ENCODE measurements around the gene KDM3A. TPM values are rescaled to one million over a fixed set of nuclear protein-coding genes. Genes with fewer than 3 reads are reported as not detected.

The KDM3A gene
- polyA plus RNA-seq, 1 of the 3 experiments (the other 2 are of a cell fraction) = 13.7 TPM

- no peak overlapping the region for H2AFZ ChIP-seq (ENCODE audit: low read depth)
- no peaks in the 10 kb centered on the region; a peak in 2 of 4 replicates for H3K4me1 ChIP-seq (ENCODE audit: control insufficient read depth in 1 of 2, insufficient read depth in 2 of 2, low read depth in 1 of 2, low read length in 1 of 2)
- no peaks in the 10 kb centered on the region for H4K20me1 ChIP-seq (ENCODE audit: insufficient read depth)
- no peaks in the 10 kb centered on the region for H3K9me3 ChIP-seq
- no peak overlapping the region for H3K4me2 ChIP-seq
- peaks cover 26 to 78% of the 10 kb centered on the region in 2 experiments for H3K36me3 ChIP-seq (replicated peaks in 1 of 2; ENCODE audit: control insufficient read depth in 1 of 2, insufficient read depth in 2 of 2, low read length in 1 of 2)
- CTCF ChIA-PET = no interaction called here
- H3K9me2 ChIP-seq = no peaks in the 10 kb centered on the region
- TF ChIP-seq MEF2A (IDR thresholded peaks at IDR 0.05; ENCODE audit: borderline replicate concordance, low read depth) (no peak), MXI1 (IDR thresholded peaks at IDR 0.05; ENCODE audit: low read depth, low read length) (no peak), FOXJ3 (CRISPR knock-in tag; IDR thresholded peaks at IDR 0.05) (no peak), RFX5 (IDR thresholded peaks at IDR 0.05; ENCODE audit: low read length) (no peak), ELF1 (IDR thresholded peaks at IDR 0.05) (no peak), NFIC (IDR thresholded peaks at IDR 0.05; ENCODE audit: borderline replicate concordance) (no peak)
- TF ChIP-seq, protein P1, sequence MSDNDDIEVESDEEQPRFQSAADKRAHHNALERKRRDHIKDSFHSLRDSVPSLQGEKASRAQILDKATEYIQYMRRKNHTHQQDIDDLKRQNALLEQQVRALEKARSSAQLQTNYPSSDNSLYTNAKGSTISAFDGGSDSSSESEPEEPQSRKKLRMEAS (IDR thresholded peaks at IDR 0.05; ENCODE audit: low read depth) = no peak
- no peak for DNase-seq
- no peak overlapping the region for H3K4me3 ChIP-seq (ENCODE audit: low read depth in 2 of 2, low read length in 1 of 2)
- H3K27ac ChIP-seq (ENCODE audit: low read depth in 2 of 2, low read length in 1 of 2) = no peak overlapping the region
- POLR2A ChIA-PET = no interaction called here
- no peak overlapping the region for H3K9ac ChIP-seq
- WGBS (ENCODE audit: low lambda C conversion rate) = 87% methylated on average over 3 of the region's 3 CpGs
- no peaks in the 10 kb centered on the region for H3K27me3 ChIP-seq (ENCODE audit: insufficient read depth)
- no peaks in the 10 kb centered on the region for H3K79me2 ChIP-seq (ENCODE audit: insufficient read depth)
- no peaks in the 10 kb centered on the region for H3F3A ChIP-seq (replicated peaks; ENCODE audit: insufficient read depth)
These were observed 57.5 kb downstream of the KDM3A start for GRCh38 chr2:86498468-86499260.

- Histone ChIP-seq H3K9ac (no peak overlapping the region), H4K20me1 (ENCODE audit: insufficient read depth) (no peaks in the 10 kb centered on the region), H3K9me2 (no peaks in the 10 kb centered on the region), H3K4me2 (no peak overlapping the region), H3K9me3 (no peaks in the 10 kb centered on the region), H3K27me3 (ENCODE audit: insufficient read depth) (no peaks in the 10 kb centered on the region), H3K4me3 (ENCODE audit: low read depth in 2 of 2, low read length in 1 of 2) (no peak overlapping the region), H3K4me1 (ENCODE audit: control insufficient read depth in 1 of 2, insufficient read depth in 2 of 2, low read depth in 1 of 2, low read length in 1 of 2) (no peaks in the 10 kb centered on the region; a peak in 2 of 4 replicates), H2AFZ (ENCODE audit: low read depth) (no peak overlapping the region), H3K27ac (ENCODE audit: low read depth in 2 of 2, low read length in 1 of 2) (no peak overlapping the region), H3K36me3 (replicated peaks in 1 of 2; ENCODE audit: control insufficient read depth in 1 of 2, insufficient read depth in 2 of 2, low read length in 1 of 2) (peaks cover 24 to 72% of the 10 kb centered on the region in 2 experiments), H3K79me2 (ENCODE audit: insufficient read depth) (no peaks in the 10 kb centered on the region), H3F3A (replicated peaks; ENCODE audit: insufficient read depth) (no peaks in the 10 kb centered on the region)
- ChIA-PET POLR2A (no interaction called here), CTCF (no interaction called here)
- no peak for DNase-seq
- 82% methylated on average over 6 of the region's 6 CpGs for WGBS (ENCODE audit: low lambda C conversion rate)
- TF ChIP-seq TAF1 (IDR thresholded peaks at IDR 0.05; ENCODE audit: borderline replicate concordance, low read depth, low read length) (no peak), TCF12 (IDR thresholded peaks at IDR 0.05) (no peak), TEAD4 (IDR thresholded peaks at IDR 0.05; ENCODE audit: borderline replicate concordance, insufficient read depth) (no peak), RXRA (IDR thresholded peaks at IDR 0.05; ENCODE audit: borderline replicate concordance, low read depth) (no peak), EP300 (IDR thresholded peaks at IDR 0.05; ENCODE audit: borderline replicate concordance in 1 of 2, low read depth in 1 of 2, low read length in 1 of 2) (no peak), RCOR1 (IDR thresholded peaks at IDR 0.05; ENCODE audit: low read length) (no peak), JUND (IDR thresholded peaks at IDR 0.05) (no peak), GABPA (IDR thresholded peaks at IDR 0.05; ENCODE audit: low read depth) (no peak), FOXJ3 (CRISPR knock-in tag; IDR thresholded peaks at IDR 0.05) (no peak), USF2 (IDR thresholded peaks at IDR 0.05; ENCODE audit: borderline replicate concordance, low read depth, low read length) (no peak), SMC3 (IDR thresholded peaks at IDR 0.05; ENCODE audit: low read depth, low read length) (no peak), YY1 (IDR thresholded peaks at IDR 0.05; ENCODE audit: low read depth) (no peak), FOXM1 (IDR thresholded peaks at IDR 0.05; ENCODE audit: low read depth) (no peak), ZBTB33 (IDR thresholded peaks at IDR 0.05; ENCODE audit: borderline replicate concordance, low read depth) (no peak), RAD21 (IDR thresholded peaks at IDR 0.05; ENCODE audit: low read length) (no peak)
- TF ChIP-seq, protein P2, sequence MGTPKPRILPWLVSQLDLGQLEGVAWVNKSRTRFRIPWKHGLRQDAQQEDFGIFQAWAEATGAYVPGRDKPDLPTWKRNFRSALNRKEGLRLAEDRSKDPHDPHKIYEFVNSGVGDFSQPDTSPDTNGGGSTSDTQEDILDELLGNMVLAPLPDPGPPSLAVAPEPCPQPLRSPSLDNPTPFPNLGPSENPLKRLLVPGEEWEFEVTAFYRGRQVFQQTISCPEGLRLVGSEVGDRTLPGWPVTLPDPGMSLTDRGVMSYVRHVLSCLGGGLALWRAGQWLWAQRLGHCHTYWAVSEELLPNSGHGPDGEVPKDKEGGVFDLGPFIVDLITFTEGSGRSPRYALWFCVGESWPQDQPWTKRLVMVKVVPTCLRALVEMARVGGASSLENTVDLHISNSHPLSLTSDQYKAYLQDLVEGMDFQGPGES (IDR thresholded peaks at IDR 0.05; ENCODE audit: low read depth, low read length) = no peak
- TF ChIP-seq, protein P3, sequence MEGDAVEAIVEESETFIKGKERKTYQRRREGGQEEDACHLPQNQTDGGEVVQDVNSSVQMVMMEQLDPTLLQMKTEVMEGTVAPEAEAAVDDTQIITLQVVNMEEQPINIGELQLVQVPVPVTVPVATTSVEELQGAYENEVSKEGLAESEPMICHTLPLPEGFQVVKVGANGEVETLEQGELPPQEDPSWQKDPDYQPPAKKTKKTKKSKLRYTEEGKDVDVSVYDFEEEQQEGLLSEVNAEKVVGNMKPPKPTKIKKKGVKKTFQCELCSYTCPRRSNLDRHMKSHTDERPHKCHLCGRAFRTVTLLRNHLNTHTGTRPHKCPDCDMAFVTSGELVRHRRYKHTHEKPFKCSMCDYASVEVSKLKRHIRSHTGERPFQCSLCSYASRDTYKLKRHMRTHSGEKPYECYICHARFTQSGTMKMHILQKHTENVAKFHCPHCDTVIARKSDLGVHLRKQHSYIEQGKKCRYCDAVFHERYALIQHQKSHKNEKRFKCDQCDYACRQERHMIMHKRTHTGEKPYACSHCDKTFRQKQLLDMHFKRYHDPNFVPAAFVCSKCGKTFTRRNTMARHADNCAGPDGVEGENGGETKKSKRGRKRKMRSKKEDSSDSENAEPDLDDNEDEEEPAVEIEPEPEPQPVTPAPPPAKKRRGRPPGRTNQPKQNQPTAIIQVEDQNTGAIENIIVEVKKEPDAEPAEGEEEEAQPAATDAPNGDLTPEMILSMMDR (IDR thresholded peaks at IDR 0.05) = no peak
These were observed 58.2 kb downstream of the KDM3A start for GRCh38 chr2:86499326-86499725.
